Raji (cell line): Measurements from ENCODE around the gene CBLB.

Experiments
- POLR2A ChIP-seq: IDR thresholded peaks from 2 replicates; pipeline ENCODE4 v1.6.1; 2011; ENCODE audit warnings: low read depth, low read length, control low read depth; ENCODE audit not compliant: insufficient read depth

Gene CBLB

DNA sequence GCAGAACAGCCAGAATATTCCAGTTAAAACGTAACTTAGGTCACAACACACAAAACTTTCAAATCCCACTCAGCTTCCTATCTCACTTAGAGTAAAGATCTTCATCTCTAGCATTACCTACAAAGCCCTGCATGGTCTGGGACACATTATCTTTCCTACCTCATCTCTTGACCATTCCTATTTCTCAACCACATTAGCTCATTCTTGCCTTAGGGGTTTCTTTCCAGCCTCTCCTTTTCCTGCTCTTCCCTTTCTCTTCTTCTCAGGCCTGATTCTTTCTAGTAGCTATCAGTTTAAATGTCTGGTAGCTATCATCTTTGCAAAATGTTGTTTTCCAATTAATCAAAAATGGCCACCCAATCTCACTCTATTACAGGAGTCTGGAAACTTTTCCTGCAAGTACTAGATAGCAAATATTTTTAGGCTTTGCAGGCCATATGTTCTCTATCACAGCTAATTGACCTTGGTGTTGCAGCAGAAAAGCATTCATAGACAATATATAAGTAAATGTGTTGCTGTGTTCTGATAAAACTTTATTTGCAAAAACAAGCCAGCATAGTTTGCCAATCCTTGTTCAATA, 15.1 kb upstream of the CBLB start:
- TF ChIP-seq POLR2A, result no peak

DNA sequence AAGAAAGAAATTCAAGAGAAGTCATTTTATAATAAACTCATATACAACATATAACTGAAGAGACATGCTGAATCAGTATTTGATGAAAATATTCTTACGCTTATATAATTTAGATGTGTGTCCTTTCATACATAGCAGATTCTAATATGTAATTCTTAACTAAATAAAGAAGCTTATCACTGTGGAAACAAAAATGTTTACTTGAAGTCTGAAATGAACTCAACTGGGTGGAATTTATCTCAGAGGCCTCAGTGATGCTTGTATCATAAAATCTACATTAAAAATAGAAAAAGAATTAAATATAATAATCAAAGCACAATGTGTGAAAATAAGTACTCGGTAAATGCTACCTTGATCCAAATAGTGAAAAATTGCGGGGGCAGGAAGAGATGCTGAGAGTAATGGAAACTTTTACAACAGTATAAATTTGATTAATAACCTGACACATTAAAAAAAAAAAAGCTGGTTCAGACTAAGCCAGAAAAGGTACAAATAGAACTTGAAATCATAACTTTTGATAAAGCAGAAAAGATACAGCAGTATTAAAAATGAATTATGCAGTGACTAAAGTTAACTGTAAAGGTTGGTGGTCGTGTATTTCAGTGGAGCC, 12.0 kb upstream of the CBLB start:
- TF ChIP-seq POLR2A, result no peak

- TF ChIP-seq POLR2A, result no peak
Measured at GRCh38 chr3:105878061-105878460, 9.2 kb upstream of the CBLB start.

DNA sequence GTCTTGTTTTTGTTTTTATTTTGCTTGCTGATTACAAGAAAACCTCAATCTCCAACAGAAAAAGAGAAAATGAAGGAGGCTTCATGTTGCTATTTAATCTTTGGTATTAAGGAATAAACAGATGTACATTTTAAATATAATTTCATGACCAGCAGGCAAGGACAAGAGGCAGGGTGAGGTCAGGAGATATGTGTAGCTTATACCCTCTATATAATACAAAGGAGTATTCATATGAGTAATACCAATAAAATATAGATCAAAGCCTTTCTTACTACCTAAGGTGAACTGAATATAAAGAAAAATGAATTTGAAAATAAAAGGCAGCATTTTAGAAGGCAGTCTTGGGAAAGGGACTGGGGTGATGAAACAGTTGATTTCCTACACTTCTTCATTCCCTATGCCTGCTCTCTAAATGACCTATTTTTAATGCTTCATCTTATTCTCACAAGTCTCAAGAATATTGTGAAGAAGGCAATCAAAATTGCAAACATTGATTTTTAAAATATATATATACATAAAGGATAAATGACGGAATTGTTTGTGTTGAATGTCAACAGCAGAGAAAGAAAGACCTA, 8.6 kb upstream of the CBLB start:
- no peak for TF ChIP-seq POLR2A

- no peak for TF ChIP-seq POLR2A
Measured at GRCh38 chr3:105876780-105877327, 8.0 kb upstream of the CBLB start.

GRCh38 chr3:105869861-105870755, 1.3 kb upstream of the CBLB start:
- TF ChIP-seq POLR2A, result no peak

DNA sequence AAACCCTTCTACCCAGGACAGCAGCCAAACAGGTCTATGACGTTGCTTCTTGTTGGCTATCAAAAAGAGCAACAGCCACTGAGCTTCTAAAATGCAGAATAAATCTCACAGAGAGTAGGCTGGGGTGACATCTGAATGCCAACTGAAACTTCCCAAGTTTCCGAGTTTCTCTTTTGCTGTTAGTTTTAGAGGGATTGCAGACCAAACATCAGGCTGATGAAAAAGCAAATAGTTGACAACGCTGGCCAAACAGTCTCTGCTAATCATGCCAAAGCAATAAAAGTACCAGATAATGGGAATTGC, 670 bp upstream of the CBLB start:
- no peak for TF ChIP-seq POLR2A

GRCh38 chr3:105868431-105868741, 426 bp downstream of the CBLB start:
- TF ChIP-seq POLR2A, result no peak

DNA sequence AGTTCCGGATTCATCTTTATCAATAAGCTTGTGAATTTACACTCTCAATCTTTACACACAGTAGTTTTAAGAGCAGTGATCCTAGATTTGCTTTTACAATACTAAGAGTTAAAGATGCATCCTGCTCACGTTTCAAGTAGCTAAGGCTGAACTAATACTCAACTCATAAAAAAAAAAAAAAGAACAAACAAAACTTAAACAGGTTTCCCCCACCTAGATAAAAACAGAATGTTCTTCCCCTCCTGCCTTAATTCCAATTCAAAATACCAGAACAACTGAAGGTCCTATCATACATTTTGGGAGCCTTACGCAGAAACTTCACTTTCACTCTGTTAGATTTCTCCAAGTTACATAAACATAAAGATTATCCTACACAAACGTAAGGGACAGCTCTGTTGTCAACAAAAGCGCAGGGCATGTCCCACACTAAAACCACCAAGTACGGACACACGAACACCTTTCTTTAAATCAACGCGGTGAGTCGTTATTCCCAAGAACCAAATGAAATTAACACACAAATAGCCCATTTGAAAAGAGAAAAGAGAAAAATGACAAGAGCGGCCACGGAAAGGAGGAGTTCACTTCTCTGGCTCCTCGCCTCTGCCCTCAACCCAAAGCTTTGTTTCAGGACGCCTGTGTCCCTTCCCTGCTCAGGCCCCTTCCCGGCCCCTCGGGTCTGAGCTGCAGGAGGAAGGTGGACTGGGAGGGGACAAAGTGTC, 941 bp downstream of the CBLB start:
- no peak for TF ChIP-seq POLR2A

DNA sequence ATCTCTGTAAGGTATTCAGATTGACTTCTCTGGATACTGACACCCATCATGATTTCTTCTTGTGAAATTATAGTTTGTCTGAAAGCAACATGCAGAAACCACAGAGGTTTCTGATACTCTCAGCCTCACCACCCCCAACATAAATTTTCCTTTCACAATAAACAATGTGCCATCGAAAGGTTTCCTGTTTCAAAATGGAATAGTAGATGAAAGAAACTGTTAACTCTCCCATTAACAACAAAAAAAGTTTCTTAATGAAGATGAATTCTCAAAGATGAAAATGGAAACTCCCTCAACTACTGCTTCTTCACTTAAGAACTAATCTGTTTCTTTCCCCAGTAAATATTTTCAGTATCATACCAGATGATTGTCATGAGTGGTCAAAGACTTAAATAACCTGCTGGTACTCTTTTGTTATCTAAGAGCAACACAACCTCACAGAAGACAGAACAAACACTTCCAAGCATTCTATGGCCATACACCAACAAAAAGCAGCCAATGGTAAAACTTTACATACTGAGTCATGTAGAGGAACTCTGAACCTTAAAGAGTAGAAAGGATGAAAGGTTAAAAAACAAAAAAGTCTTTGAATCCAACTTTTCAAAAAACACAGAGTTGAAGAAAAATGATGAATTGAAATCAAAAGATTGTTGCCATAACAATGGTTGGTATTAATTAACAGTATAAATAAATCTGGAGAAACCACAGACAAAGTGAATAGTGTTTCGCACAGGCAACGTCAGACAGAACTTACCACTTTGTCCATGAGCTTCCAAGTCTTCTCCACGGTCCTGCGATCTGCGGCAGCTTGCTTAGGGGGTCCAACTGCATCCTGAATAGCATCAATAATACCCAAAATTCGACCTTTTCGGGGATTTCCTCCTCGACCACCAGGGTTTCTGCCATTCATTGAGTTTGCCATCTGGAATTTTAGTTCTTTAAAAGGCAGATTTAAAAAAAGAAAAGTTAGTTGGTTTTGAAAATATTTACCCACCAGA, 1.9 kb downstream of the CBLB start:
- no peak for TF ChIP-seq POLR2A

- TF ChIP-seq POLR2A, result no peak
Measured at GRCh38 chr3:105865867-105866350, 2.9 kb downstream of the CBLB start.

GRCh38 chr3:105865016-105865623, 3.7 kb downstream of the CBLB start:
- TF ChIP-seq POLR2A, result no peak

- no peak for TF ChIP-seq POLR2A
Measured at GRCh38 chr3:105864212-105864611, 4.6 kb downstream of the CBLB start.
